IMR-90 (cell line): ENCODE data around the gene TTC23. TPM values are rescaled to one million over a fixed set of nuclear protein-coding genes. Genes with fewer than 3 reads are reported as not detected.

Source experiments
- ATAC-seq: fragments of 200-7000 bp; cut with Tn5 transposase; 2 replicates; pipeline ENCODE4 v1.9.1; 2020; ENCODE audit warnings: low read depth, mild to moderate bottlenecking, moderate library complexity
- BruUV-seq: library from RNA; stranded (reverse); fragments of 400-500 nt; replicated peaks from 2 replicates; lab custom pipeline; 2021; lab: Mats Ljungman, UMichigan
- CTCF ChIA-PET: fragments of 300-600 bp; formaldehyde crosslinking; extraction: SDS; loops from one replicate; lab custom pipeline; 2021; ENCODE audit warnings: antibody characterized with exemption; lab: Yijun Ruan, JAX
- POLR2A ChIA-PET: fragments of 300-600 bp; sonication (Branson Sonifier 250); formaldehyde crosslinking; loops from one replicate; lab custom pipeline; 2022; ENCODE audit warnings: antibody characterized with exemption; ENCODE audit not compliant: unreplicated experiment; lab: Charles Lee
- DNase-seq: peaks from one replicate; pipeline ENCODE4 v3.0.0; 2013
- H2AFZ ChIP-seq: replicated peaks from 2 replicates; pipeline ENCODE3; 2013; ENCODE audit warnings: low read length, mild to moderate bottlenecking; ENCODE audit not compliant: poor library complexity
- H2AK5ac ChIP-seq: 2 replicates; pipeline ENCODE4 v1.6.1; 2013; ENCODE audit warnings: low read depth, low read length, inconsistent platforms
- H2AK9ac ChIP-seq: replicated peaks from 2 replicates; pipeline ENCODE3; 2013; ENCODE audit warnings: mild to moderate bottlenecking, low read depth, low read length, moderate library complexity; ENCODE audit not compliant: poor library complexity
- H2BK120ac ChIP-seq: 2 replicates; pipeline ENCODE4 v1.6.1; 2013; ENCODE audit warnings: low read depth, low read length, inconsistent platforms
- H2BK15ac ChIP-seq: 3 replicates; pipeline ENCODE4 v1.6.1; 2013; ENCODE audit warnings: low read depth, low read length, inconsistent platforms
- H2BK20ac ChIP-seq: 2 replicates; pipeline ENCODE4 v1.6.1; 2013; ENCODE audit warnings: low read depth, mild to moderate bottlenecking, inconsistent platforms, low read length, moderate library complexity
- H2BK5ac ChIP-seq: 2 replicates; pipeline ENCODE4 v1.6.1; 2013; ENCODE audit warnings: mild to moderate bottlenecking, low read depth, low read length, inconsistent platforms; ENCODE audit not compliant: poor library complexity, severe bottlenecking
- H3K14ac ChIP-seq: replicated peaks from 2 replicates; pipeline ENCODE4 v1.6.1; 2013; ENCODE audit warnings: low read depth, low read length, inconsistent platforms
- H3K18ac ChIP-seq: 2 replicates; pipeline ENCODE4 v1.6.1; 2013; ENCODE audit warnings: low read depth, low read length, control low read depth
- H3K23ac ChIP-seq: 2 replicates; pipeline ENCODE4 v1.6.1; 2013; ENCODE audit warnings: low read depth, low read length, inconsistent platforms
- H3K27ac ChIP-seq: 2 replicates; pipeline ENCODE4 v1.5.1; 2013; ENCODE audit warnings: mild to moderate bottlenecking, control low read depth, low read length; ENCODE audit not compliant: insufficient read depth
- H3K27me3 ChIP-seq: 2 replicates; pipeline ENCODE4 v1.6.1; 2013; ENCODE audit warnings: low read length; ENCODE audit not compliant: control insufficient read depth, insufficient read depth
- H3K36me3 ChIP-seq: 2 replicates; pipeline ENCODE4 v1.6.1; 2013; ENCODE audit warnings: low read length, mixed read lengths; ENCODE audit not compliant: control insufficient read depth, insufficient read depth
- H3K4ac ChIP-seq: 2 replicates; pipeline ENCODE4 v1.6.1; 2013; ENCODE audit warnings: low read depth, low read length, inconsistent platforms
- H3K4me1 ChIP-seq: 2 replicates; pipeline ENCODE4 v1.6.1; 2013; ENCODE audit warnings: low read length, mixed read lengths; ENCODE audit not compliant: control insufficient read depth, insufficient read depth
- H3K4me2 ChIP-seq: 2 replicates; pipeline ENCODE4 v1.6.1; 2013; ENCODE audit warnings: low read depth, mild to moderate bottlenecking, control low read depth, low read length, moderate library complexity
- H3K4me3 ChIP-seq: 2 replicates; pipeline ENCODE4 v1.5.1; 2013; ENCODE audit warnings: low read depth, mild to moderate bottlenecking, control low read depth, low read length, moderate library complexity; ENCODE audit not compliant: insufficient read depth
- H3K56ac ChIP-seq: 2 replicates; pipeline ENCODE4 v1.6.1; 2013; ENCODE audit warnings: low read length, inconsistent platforms; ENCODE audit not compliant: insufficient read depth; ENCODE audit errors: extremely low read depth
- H3K79me1 ChIP-seq, 2 experiments: 2 replicates each; pipeline ENCODE4 v1.6.1; 2013; ENCODE audit warnings: low read length in 2 of 2, inconsistent platforms in 1 of 2, low read depth in 1 of 2
- H3K9ac ChIP-seq: 2 replicates; pipeline ENCODE4 v1.6.1; 2013; ENCODE audit warnings: low read depth, low read length, control low read depth
- H3K9me1 ChIP-seq: 2 replicates; pipeline ENCODE4 v1.6.1; 2013; ENCODE audit warnings: low read length, inconsistent platforms; ENCODE audit not compliant: insufficient read depth
- H3K9me3 ChIP-seq: 2 replicates; pipeline ENCODE4 v1.6.1; 2013; ENCODE audit warnings: low read length; ENCODE audit not compliant: control insufficient read depth, insufficient read depth
- H4K20me1 ChIP-seq: 2 replicates; pipeline ENCODE4 v1.6.1; 2013; ENCODE audit warnings: low read length, inconsistent platforms; ENCODE audit not compliant: insufficient read depth
- H4K5ac ChIP-seq: 2 replicates; pipeline ENCODE4 v1.6.1; 2013; ENCODE audit warnings: mild to moderate bottlenecking, low read depth, low read length, control low read depth
- H4K8ac ChIP-seq, 2 experiments: 2 replicates each; pipeline ENCODE4 v1.6.1; 2013; ENCODE audit warnings: low read depth in 2 of 2, low read length in 2 of 2, control low read depth in 1 of 2, inconsistent platforms in 1 of 2
- H4K91ac ChIP-seq: 2 replicates; pipeline ENCODE4 v1.6.1; 2013; ENCODE audit warnings: low read depth, low read length, inconsistent platforms; ENCODE audit not compliant: insufficient read depth
- BHLHE40 ChIP-seq: fragments of 150-350 bp; IDR thresholded peaks from 2 replicates; pipeline ENCODE4 v1.6.1; 2016; ENCODE audit warnings: mild to moderate bottlenecking, low read depth, low read length
- CEBPB ChIP-seq: IDR thresholded peaks from 2 replicates; pipeline ENCODE4 v1.6.1; 2012; ENCODE audit warnings: low read depth, low read length, improper control_type of control experiment
- CHD1 ChIP-seq: IDR thresholded peaks from 2 replicates; pipeline ENCODE4 v1.6.1; 2012; ENCODE audit warnings: low read depth, low read length, improper control_type of control experiment
- CTCF ChIP-seq: conservative IDR thresholded peaks from 2 replicates; pipeline ENCODE4 v1.5.1; 2012; ENCODE audit warnings: mild to moderate bottlenecking, low read depth, low read length, improper control_type of control experiment
- ELK1 ChIP-seq: fragments of 150-350 bp; IDR thresholded peaks from 2 replicates; pipeline ENCODE4 v1.6.1; 2016; ENCODE audit warnings: low read depth, mild to moderate bottlenecking, low read length, moderate library complexity, borderline replicate concordance
- FOS ChIP-seq: fragments of 150-350 bp; IDR thresholded peaks from 2 replicates; pipeline ENCODE4 v1.6.1; 2016; ENCODE audit warnings: low read depth, low read length
- MAFK ChIP-seq: IDR thresholded peaks from 2 replicates; pipeline ENCODE4 v1.6.1; 2012; ENCODE audit warnings: low read depth, low read length, improper control_type of control experiment
- MAZ ChIP-seq: IDR thresholded peaks from 2 replicates; pipeline ENCODE4 v1.6.1; 2012; ENCODE audit warnings: low read depth, mild to moderate bottlenecking, low read length, improper control_type of control experiment, moderate library complexity, borderline replicate concordance
- MXI1 ChIP-seq: IDR thresholded peaks from 2 replicates; pipeline ENCODE4 v1.6.1; 2012; ENCODE audit warnings: low read depth, mild to moderate bottlenecking, low read length, moderate library complexity, borderline replicate concordance
- NFE2L2 ChIP-seq: fragments of 150-350 bp; IDR thresholded peaks from 2 replicates; pipeline ENCODE4 v1.6.1; 2016; ENCODE audit warnings: low read depth, mild to moderate bottlenecking, low read length
- POLR2A ChIP-seq: IDR thresholded peaks from 2 replicates; pipeline ENCODE4 v1.6.1; 2012; ENCODE audit warnings: mild to moderate bottlenecking, low read depth, low read length
- RAD21 ChIP-seq: IDR thresholded peaks from 2 replicates; pipeline ENCODE4 v1.6.1; 2012; ENCODE audit warnings: low read length, improper control_type of control experiment
- RCOR1 ChIP-seq: IDR thresholded peaks from 2 replicates; pipeline ENCODE4 v1.6.1; 2012; ENCODE audit warnings: mild to moderate bottlenecking, low read length, improper control_type of control experiment; ENCODE audit not compliant: insufficient replicate concordance
- RFX5 ChIP-seq: IDR thresholded peaks from 2 replicates; pipeline ENCODE4 v1.8.0; 2012; ENCODE audit warnings: low read depth, mild to moderate bottlenecking, low read length, moderate library complexity
- SMC3 ChIP-seq: fragments of 150-350 bp; IDR thresholded peaks from 2 replicates; pipeline ENCODE4 v1.6.1; 2016; ENCODE audit warnings: low read depth, mild to moderate bottlenecking, antibody characterized with exemption, low read length, moderate library complexity
- USF2 ChIP-seq: fragments of 150-350 bp; IDR thresholded peaks from 2 replicates; pipeline ENCODE4 v1.6.1; 2017; ENCODE audit warnings: mild to moderate bottlenecking, antibody characterized with exemption, low read length, low read depth
- WGBS, 2 experiments: methylation state at CpG; one replicate each; pipeline versions ENCODE4 v1.1.5 to v1.1.7; 2013; ENCODE audit warnings: missing lambda C conversion rate in 2 of 2; ENCODE audit not compliant: insufficient read length in 1 of 2; ENCODE audit errors: extremely low coverage in 2 of 2; 5-methylcytosine and 5-hydroxymethylcytosine counted together
- dilution Hi-C: fragments of 300-500 bp; cut with HindIII; formaldehyde crosslinking; loops from one replicate; pipeline ENCODE4 v1.14.3; 2018; ENCODE audit warnings: low sequenced_read_pairs; ENCODE audit not compliant: unreplicated experiment
- in situ Hi-C: fragments of 300-500 bp; cut with MboI; formaldehyde crosslinking; loops from 3 replicates; pipeline ENCODE4 v1.14.3; 2019; ENCODE audit warnings: low sequenced_read_pairs, inconsistent platforms, mixed read lengths
- intact Hi-C: fragments of 100-400 bp; cut with micrococcal nuclease; formaldehyde crosslinking; loops from 2 replicates; pipeline ENCODE4 v1.10.0; 2022
- polyA plus RNA-seq, 3 experiments: library from polyadenylated mRNA; depleted of rRNA; stranded (reverse); fragments of >200 nt; gene quantifications; 2 replicates each; pipeline ENCODE4 v1.2.3, GENCODE V29; 2012; ENCODE audit warnings: low replicate concordance in 1 of 3
- total RNA-seq: library from RNA; depleted of rRNA; stranded (reverse); fragments of >200 nt; gene quantifications from 2 replicates; pipeline ENCODE4 v1.2.3, GENCODE V29; 2012

TTC23 gene
- total and polyA plus RNA-seq, 2 of the 4 experiments (the other 2 are of a cell fraction) = 7.8 to 29.8 TPM

- TF ChIP-seq BHLHE40 (no peak), MAFK (no peak), POLR2A (no peak), CEBPB (no peak), FOS (no peak), NFE2L2 (no peak), ELK1 (no peak), SMC3 (no peak), MXI1 (no peak), RAD21 (no peak), RFX5 (no peak), USF2 (no peak), RCOR1 (no peak), CHD1 (no peak), MAZ (no peak), CTCF (no peak)
- Histone ChIP-seq H2BK120ac (no peak overlapping the region), H3K9ac (no peak overlapping the region), H2AFZ (no peak overlapping the region), H3K23ac (no peak overlapping the region), H3K4ac (no peak overlapping the region), H3K9me3 (no peaks in the 10 kb centered on the region), H3K36me3 (peaks cover 8% of the 10 kb centered on the region), H3K14ac (no peak overlapping the region; the same call in 1 of the 2 replicates), H4K91ac (no peak overlapping the region), H3K79me1 (no peaks in the 10 kb centered on the region; a peak in 1 of 4 replicates), H2BK5ac (no peak overlapping the region), H2BK15ac (no peak overlapping the region), H3K4me1 (peaks cover 9% of the 10 kb centered on the region), H3K56ac (no peak overlapping the region), H4K8ac (no peak overlapping the region), H3K4me2 (no peak overlapping the region), H2BK20ac (no peak overlapping the region), H3K18ac (no peak overlapping the region), H2AK5ac (no peak overlapping the region), H3K4me3 (no peak overlapping the region), H3K9me1 (peaks cover 16% of the 10 kb centered on the region; the same call in 1 of the 2 replicates), H3K27me3 (no peaks in the 10 kb centered on the region), H2AK9ac (no peak overlapping the region), H3K27ac (no peak overlapping the region), H4K20me1 (no peaks in the 10 kb centered on the region), H4K5ac (no peak overlapping the region)
- POLR2A ChIA-PET = no interaction called here
- CTCF ChIA-PET = interaction anchor here (1.0 kb wide), 1 partner anchor 40 kb away, joined by 3 read pairs; no protein-coding TSS in a partner anchor
- DNase-seq = no peak
- WGBS, 2 experiments = no CpG with 5 or more reads among the region's 4 CpGs
- dilution Hi-C loops (no loop called here), in situ Hi-C loops (no loop called here), intact Hi-C loops (no loop called here)
- no peak for ATAC-seq
- no TSS peak for BruUV-seq
These were observed 107.4 kb downstream of the TTC23 start for GRCh38 chr15:99141943-99142342.
